Measurements from ENCODE around the gene SUMO3. TPM values are rescaled to one million over a fixed set of nuclear protein-coding genes. Genes with fewer than 3 reads are reported as not detected.

Gene SUMO3
- total RNA-seq, 2 experiments from 2014 or later, result 60.3 to 85.5 TPM

- no peak overlapping the region for H3K4me2 ChIP-seq (ENCODE audit: low read length)
- DNase-seq (ENCODE audit: low spot score), result no peak
- H3K4me1 ChIP-seq (ENCODE audit: insufficient read depth, low read length, poor library complexity, severe bottlenecking), result peaks cover 6% of the 10 kb centered on the region
- intact Hi-C loops (cut with micrococcal nuclease; ENCODE audit: unreplicated experiment), result loop anchor here (5.0 kb wide), 1 partner anchor 118 kb away; no protein-coding TSS in a partner anchor
- no peak overlapping the region for H2AFZ ChIP-seq (ENCODE audit: low read length)
- H4K20me1 ChIP-seq (ENCODE audit: insufficient read depth, low read length), result peaks cover 4% of the 10 kb centered on the region; the same call in 1 of the 2 replicates
- H3K9me2 ChIP-seq (ENCODE audit: insufficient read depth, low read length), result no peaks in the 10 kb centered on the region
- H3K4me3 ChIP-seq (ENCODE audit: low read depth, low read length, poor library complexity, severe bottlenecking), result no peak overlapping the region
- CTCF ChIA-PET (ENCODE audit: unreplicated experiment), result interaction anchor here (0.6 kb wide), 1 partner anchor 61 kb away, joined by 3 read pairs; no protein-coding TSS in a partner anchor
- H3K79me2 ChIP-seq (ENCODE audit: insufficient read depth, low read depth, low read length), result peaks cover 13% of the 10 kb centered on the region; the same call in 1 of the 2 replicates
- peaks cover 25% of the 10 kb centered on the region; the same call in 1 of the 2 replicates for H3K36me3 ChIP-seq (ENCODE audit: insufficient read depth, low read length)
- no TSS peak for BruUV-seq (replicated peaks)
- TF ChIP-seq CTCF (conservative IDR thresholded peaks at IDR 0.05; ENCODE audit: low read length) (no peak), EZH2phosphoT487 (IDR thresholded peaks at IDR 0.05; ENCODE audit: borderline replicate concordance, low read depth, low read length) (no peak)
- POLR2A ChIA-PET, result no interaction called here
- H3K27ac ChIP-seq (ENCODE audit: low read depth, low read length, poor library complexity, severe bottlenecking), result no peak overlapping the region
- no peaks in the 10 kb centered on the region for H3K9me3 ChIP-seq (ENCODE audit: low read length)
These were observed 3.3 kb downstream of the SUMO3 start for GRCh38 chr21:44814498-44815023.

- no peak for DNase-seq (ENCODE audit: low spot score)
- CTCF ChIA-PET (ENCODE audit: unreplicated experiment), result no interaction called here
- Histone ChIP-seq H3K9me2 (ENCODE audit: insufficient read depth, low read length) (no peaks in the 10 kb centered on the region), H3K4me1 (ENCODE audit: insufficient read depth, low read length, poor library complexity, severe bottlenecking) (peaks cover 6% of the 10 kb centered on the region), H2AFZ (ENCODE audit: low read length) (no peak overlapping the region), H3K79me2 (ENCODE audit: insufficient read depth, low read depth, low read length) (peaks cover 13% of the 10 kb centered on the region; the same call in 1 of the 2 replicates), H3K9me3 (ENCODE audit: low read length) (no peaks in the 10 kb centered on the region), H4K20me1 (ENCODE audit: insufficient read depth, low read length) (peaks cover 4% of the 10 kb centered on the region; the same call in 1 of the 2 replicates), H3K4me2 (ENCODE audit: low read length) (no peak overlapping the region), H3K27ac (ENCODE audit: low read depth, low read length, poor library complexity, severe bottlenecking) (no peak overlapping the region), H3K36me3 (ENCODE audit: insufficient read depth, low read length) (peaks cover 33% of the 10 kb centered on the region; the same call in 1 of the 2 replicates), H3K4me3 (ENCODE audit: low read depth, low read length, poor library complexity, severe bottlenecking) (no peak overlapping the region)
- POLR2A ChIA-PET, result no interaction called here
- TF ChIP-seq EZH2phosphoT487 (IDR thresholded peaks at IDR 0.05; ENCODE audit: borderline replicate concordance, low read depth, low read length) (no peak), CTCF (conservative IDR thresholded peaks at IDR 0.05; ENCODE audit: low read length) (no peak)
- intact Hi-C loops (cut with micrococcal nuclease; ENCODE audit: unreplicated experiment), result no loop called here
- no TSS peak for BruUV-seq (replicated peaks)
These were observed 4.1 kb downstream of the SUMO3 start for GRCh38 chr21:44813727-44814126.

- Histone ChIP-seq H3K9me2 (ENCODE audit: insufficient read depth, low read length) (no peaks in the 10 kb centered on the region), H2AFZ (ENCODE audit: low read length) (no peak overlapping the region), H3K4me1 (ENCODE audit: insufficient read depth, low read length, poor library complexity, severe bottlenecking) (peaks cover 6% of the 10 kb centered on the region), H3K4me2 (ENCODE audit: low read length) (no peak overlapping the region), H3K79me2 (ENCODE audit: insufficient read depth, low read depth, low read length) (peaks cover 13% of the 10 kb centered on the region; the same call in 1 of the 2 replicates), H4K20me1 (ENCODE audit: insufficient read depth, low read length) (peaks cover 4% of the 10 kb centered on the region; the same call in 1 of the 2 replicates), H3K4me3 (ENCODE audit: low read depth, low read length, poor library complexity, severe bottlenecking) (no peak overlapping the region), H3K9me3 (ENCODE audit: low read length) (no peaks in the 10 kb centered on the region), H3K27ac (ENCODE audit: low read depth, low read length, poor library complexity, severe bottlenecking) (no peak overlapping the region), H3K36me3 (ENCODE audit: insufficient read depth, low read length) (peaks cover 37% of the 10 kb centered on the region; the same call in 1 of the 2 replicates)
- ChIA-PET POLR2A (no interaction called here), CTCF (ENCODE audit: unreplicated experiment) (no interaction called here)
- no TSS peak for BruUV-seq (replicated peaks)
- intact Hi-C loops (cut with micrococcal nuclease; ENCODE audit: unreplicated experiment), result no loop called here
- no peak for DNase-seq (ENCODE audit: low spot score)
- TF ChIP-seq CTCF (conservative IDR thresholded peaks at IDR 0.05; ENCODE audit: low read length) (no peak), EZH2phosphoT487 (IDR thresholded peaks at IDR 0.05; ENCODE audit: borderline replicate concordance, low read depth, low read length) (no peak)
These were observed 4.7 kb downstream of the SUMO3 start for GRCh38 chr21:44813149-44813548.
